Activated CD4-positive, alpha-beta T cell treated with anti-CD3 and anti-CD28 coated beads, Interleukin-2, amount 50 U/mL, for 48 hours (primary cell): Measurements from ENCODE around the gene FMNL2.

Experiments used
- DNase-seq, 2 experiments: peaks; one replicate each; pipeline ENCODE4 v3.0.0-alpha.2; 2020

Gene FMNL2

GRCh38 chr2:152623775-152624174, 288.8 kb downstream of the FMNL2 start:
- no peak for DNase-seq

- no peak for DNase-seq
These were observed 289.8 kb downstream of the FMNL2 start for GRCh38 chr2:152624805-152625204.

- DNase-seq = no peak
These were observed 292.0 kb downstream of the FMNL2 start for GRCh38 chr2:152626911-152627339.

DNA sequence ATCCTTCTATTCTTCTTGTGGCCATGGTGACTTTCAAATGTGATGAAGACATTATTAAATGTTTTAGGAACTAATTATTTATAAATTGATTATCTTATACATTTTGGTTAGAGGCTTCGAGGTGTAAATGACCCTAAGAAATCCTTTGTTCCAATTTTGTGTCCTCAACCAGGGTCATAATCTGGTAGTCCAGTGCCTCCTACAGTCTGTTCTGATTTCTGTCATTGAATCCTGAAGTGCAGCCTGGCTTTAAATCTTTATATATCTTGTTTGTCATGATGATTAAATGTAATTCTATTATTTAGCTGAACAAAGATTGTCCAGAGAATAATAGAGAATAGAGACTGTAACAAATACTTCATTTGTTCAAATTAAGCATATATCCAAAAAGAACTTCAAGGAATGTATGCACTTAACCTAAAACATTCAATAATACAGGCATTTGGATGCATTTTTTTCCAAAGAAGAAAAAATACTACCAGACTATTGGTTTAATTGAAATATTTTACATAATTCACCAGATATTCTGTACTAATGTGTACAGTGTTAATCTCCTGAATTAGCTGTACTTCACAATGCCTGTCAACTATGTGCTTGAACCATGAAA, 292.5 kb downstream of the FMNL2 start:
- no peak for DNase-seq

DNA sequence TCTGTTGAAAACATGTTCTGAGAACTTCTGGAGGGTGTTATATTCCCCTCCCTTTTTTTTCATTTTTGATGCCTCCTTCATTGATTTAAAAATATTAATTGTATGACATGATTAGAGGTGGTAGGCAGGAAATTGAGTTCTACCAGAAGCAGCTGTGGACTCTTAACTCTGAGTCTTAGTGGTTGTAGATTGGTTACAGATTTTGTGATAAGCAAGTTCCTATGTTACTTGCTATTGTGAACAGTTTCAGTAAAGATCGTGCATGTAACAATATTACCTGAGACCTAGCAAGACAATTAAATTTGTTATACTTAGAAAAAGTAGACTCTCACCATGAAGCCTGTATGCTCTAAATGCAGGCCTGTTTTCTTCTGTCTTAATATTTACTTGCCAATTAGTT, 294.2 kb downstream of the FMNL2 start:
- DNase-seq = no peak

- DNase-seq = no peak
These were observed 295.5 kb downstream of the FMNL2 start for GRCh38 chr2:152630466-152630865.

DNA sequence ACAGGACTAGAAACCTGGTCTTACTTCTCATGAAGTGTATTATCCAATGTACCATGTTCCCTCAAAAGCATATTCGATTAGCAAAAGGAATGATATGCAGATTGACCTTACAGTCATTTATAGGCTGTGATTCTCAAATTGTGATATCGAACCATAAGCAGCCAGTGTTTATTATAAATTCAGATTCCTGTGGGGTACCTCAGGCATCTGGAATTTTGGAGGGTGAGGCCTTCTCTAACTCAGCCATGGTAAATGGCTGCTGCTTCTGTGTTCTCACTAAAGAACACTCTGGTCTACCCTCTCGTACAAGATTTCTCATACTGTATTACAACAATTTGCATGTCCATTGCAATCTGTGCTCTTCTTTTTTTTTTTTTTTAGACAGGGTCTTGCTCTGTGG, 297.8 kb downstream of the FMNL2 start:
- DNase-seq = no peak

DNA sequence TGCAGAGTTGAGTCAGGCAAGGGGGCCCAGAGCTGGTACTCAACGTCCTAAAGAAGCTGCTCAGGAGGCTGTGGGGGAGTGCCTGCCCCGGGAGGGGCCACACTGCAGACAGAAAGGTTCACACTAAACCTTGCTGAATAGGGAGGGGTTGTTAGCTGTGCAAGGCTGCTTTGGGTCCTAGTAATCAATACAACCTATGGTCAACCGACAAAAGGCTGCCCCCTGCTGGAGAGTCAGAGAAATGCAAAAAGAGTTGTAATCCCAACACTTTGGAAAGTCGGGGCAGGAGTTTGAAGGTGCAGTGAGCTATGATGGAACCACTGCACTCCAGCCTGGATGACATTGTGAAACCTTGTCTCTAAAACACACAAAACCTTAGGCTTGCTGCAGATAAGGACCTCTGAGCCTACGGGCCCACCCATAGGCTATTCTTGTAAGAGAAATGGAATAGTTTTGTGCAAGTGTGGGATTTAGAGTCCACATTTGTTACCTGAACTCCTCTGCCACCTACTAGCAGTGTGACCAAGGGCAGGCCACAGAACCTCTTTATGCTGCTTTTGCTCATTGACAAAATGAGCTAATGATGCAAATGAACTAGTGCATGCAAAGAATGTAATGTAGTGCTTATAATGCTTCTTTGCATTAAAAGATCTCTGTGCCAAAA, 300.8 kb downstream of the FMNL2 start:
- DNase-seq = peak; percentile 71 to 77

DNA sequence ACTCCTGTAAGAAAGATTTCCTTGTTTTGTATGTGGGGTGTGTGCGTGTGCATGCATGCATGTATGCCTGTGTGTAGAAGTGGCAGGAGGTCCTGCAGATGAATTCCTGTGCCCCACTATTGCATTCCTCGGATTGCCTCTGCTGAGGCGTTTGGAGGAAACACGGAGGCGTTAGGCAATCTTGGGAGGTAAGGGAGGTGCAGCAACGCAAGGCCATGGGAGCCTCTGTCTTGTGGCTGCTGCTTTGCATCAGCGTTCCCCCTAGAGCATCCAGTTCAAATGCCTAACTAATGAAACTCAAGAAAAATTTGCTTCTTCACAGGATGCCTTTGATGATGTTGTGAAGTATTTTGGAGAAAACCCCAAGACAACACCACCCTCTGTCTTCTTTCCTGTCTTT, 302.3 kb downstream of the FMNL2 start:
- no peak for DNase-seq

DNA sequence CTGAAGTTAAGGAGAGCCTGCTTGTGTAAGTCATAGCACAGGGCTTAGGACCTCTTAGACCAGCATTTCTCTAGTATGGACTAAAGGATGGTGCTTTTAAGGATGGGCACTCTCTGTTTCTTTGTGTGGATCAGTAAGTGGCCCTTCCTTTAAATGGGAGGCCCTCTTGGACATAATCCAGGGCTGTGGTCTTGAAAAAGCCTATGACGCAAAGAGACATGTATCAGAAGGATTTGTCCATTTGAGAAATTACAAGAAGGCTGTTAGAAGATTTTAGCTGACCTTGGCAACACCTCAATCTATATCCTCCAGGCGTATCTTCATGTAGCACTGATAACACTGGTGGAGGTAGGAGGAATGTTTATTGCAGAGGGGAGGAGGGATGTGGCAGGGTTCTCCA, 303.1 kb downstream of the FMNL2 start:
- DNase-seq = no peak

DNA sequence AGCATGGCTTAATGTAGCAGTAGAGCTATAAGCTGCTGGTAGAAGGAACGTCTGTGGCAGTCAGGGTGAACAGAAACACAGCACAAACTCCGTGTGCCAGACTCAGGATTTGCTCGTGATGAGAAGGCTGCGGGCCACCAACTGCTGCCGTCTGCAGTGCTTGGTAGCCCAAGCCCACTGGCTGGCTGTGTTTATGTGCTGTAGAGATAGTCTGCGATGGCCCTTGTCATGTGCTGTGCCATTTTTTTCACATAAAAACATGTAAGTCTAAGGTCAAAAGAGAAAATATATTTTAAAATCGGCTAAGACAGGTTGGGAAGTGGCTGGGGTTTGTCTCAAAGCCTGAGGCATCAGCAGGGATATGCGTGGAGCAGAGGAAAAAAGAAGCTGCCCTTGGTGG, 303.6 kb downstream of the FMNL2 start:
- DNase-seq = no peak

GRCh38 chr2:152644189-152644873, 309.4 kb downstream of the FMNL2 start:
- DNase-seq = no peak

GRCh38 chr2:152646264-152646663, 311.3 kb downstream of the FMNL2 start:
- no peak for DNase-seq

- DNase-seq = no peak
These were observed 311.8 kb downstream of the FMNL2 start for GRCh38 chr2:152646775-152647174.

- DNase-seq = no peak
These were observed 312.6 kb downstream of the FMNL2 start for GRCh38 chr2:152647552-152647951.

GRCh38 chr2:152648336-152648735, 313.4 kb downstream of the FMNL2 start:
- DNase-seq = no peak

GRCh38 chr2:152649997-152650396, 315.0 kb downstream of the FMNL2 start:
- DNase-seq = no peak

- no peak for DNase-seq
These were observed 315.9 kb downstream of the FMNL2 start for GRCh38 chr2:152650768-152651371.

DNA sequence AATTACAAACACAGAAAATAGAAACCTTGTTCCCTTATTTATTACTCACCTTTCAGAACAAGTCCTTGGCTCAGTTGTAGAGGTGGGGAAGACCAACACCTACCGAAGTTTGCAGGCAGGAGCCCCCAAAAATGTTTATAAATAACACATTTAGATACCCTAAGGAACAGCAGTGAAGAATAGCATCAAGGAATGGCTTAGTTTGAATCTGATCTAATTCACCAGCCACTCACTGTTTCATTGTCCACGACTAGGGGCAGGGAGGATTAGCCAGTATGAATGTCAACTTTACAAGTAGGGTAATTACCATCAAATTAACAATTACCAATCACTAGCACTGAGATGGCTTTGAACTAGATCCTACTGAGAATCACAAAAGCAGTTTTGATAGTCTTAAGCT, 316.9 kb downstream of the FMNL2 start:
- no peak for DNase-seq

DNA sequence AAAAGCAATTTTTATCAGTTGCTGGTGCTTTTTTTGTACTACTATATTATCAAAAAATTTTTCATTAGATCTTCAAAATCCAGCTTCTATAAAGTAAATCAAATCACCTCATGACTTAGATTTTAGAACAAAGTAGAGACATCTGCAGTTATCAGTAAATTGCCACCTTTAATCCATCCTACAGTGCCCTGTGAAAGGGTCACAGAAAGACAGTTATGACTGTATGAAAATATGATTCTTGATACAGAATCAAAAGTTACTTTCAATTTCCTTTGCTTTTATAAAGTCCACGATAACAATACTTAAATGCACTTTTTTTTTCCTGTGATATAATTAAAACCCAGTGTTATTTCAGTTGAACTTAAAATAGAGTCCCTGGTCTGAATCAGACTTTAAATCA, 320.9 kb downstream of the FMNL2 start:
- DNase-seq = no peak

DNA sequence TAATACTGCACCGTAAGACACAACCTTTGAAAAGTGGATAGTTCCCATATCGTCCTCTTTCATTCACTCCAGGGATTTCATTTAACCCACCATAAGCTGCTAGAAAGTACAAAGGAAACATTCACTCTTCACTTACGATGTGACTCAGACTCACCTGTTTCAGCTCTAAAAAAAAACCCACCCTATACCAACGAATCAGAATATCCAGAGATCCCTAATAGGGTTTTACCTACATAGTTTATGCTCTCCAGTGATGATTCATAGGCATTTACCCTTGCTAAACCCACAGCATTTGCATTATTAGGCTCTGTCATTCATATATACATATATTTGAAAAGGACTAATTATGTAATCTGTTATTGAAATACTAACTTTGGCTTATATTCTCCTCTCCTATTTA, 322.1 kb downstream of the FMNL2 start:
- no peak for DNase-seq

DNA sequence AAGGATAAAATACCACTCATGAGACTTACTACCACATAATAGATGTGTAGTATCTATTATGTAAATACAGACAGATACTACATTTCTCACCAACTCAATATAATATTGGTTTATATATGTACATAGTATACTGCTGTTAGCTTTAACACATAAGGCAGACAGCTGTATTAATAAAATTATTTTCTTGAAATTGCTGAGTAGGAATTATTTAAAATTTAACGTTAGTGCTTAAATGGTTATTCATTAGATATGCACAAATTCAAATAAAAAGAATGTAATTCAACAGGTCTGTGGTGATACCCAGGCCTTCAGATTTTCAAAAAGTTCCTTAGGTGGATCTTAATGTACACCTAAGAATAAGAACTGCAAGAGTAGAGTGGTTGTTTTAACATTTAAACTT, 323.2 kb downstream of the FMNL2 start:
- DNase-seq = no peak

GRCh38 chr2:152661076-152661475, 326.1 kb downstream of the FMNL2 start:
- DNase-seq = no peak

- no peak for DNase-seq
These were observed 329.8 kb downstream of the FMNL2 start for GRCh38 chr2:152664725-152665124.
